SK-N-SH (cell line): Measurements from ENCODE around the gene NDFIP1. TPM values are rescaled to one million over a fixed set of nuclear protein-coding genes. Genes with fewer than 3 reads are reported as not detected.

ENCODE experiments used
- CTCF ChIA-PET: fragments of 300-600, 350-600 bp; formaldehyde crosslinking; extraction: SDS; loops from one replicate; lab custom pipeline; 2021; lab: Yijun Ruan, JAX
- POLR2A ChIA-PET: fragments of 350-600 bp; sonication (Branson Sonifier 250); formaldehyde crosslinking; extraction: SDS; loops from one replicate; lab custom pipeline; 2020; ENCODE audit warnings: antibody characterized with exemption, inconsistent platforms; lab: Yijun Ruan, JAX
- DNase-seq: peaks from one replicate; pipeline ENCODE4 v3.0.0; 2012
- H2AFZ ChIP-seq: fragments of 200-600 bp; sonication (generic); 2 replicates; pipeline ENCODE4 v1.8.1; 2016; ENCODE audit warnings: antibody characterized with exemption, mild to moderate bottlenecking, low read depth
- H3F3A ChIP-seq: fragments of 200-600 bp; sonication (generic); replicated peaks from 2 replicates; pipeline ENCODE3; 2016; ENCODE audit warnings: antibody characterized with exemption, mild to moderate bottlenecking; ENCODE audit not compliant: insufficient read depth
- H3K27ac ChIP-seq, 2 experiments: fragments of 200-500 bp in 1 of 2; fragments of 200-600 bp in 1 of 2; sonication (Bioruptor generic) in 1 of 2; sonication (generic), shearing (Covaris generic) in 1 of 2; 2 replicates each; pipeline versions ENCODE4 v1.5.1 to v1.6.1; 2014 to 2016; ENCODE audit warnings: low read depth in 2 of 2, inconsistent platforms in 1 of 2, low read length in 1 of 2, mild to moderate bottlenecking in 1 of 2, mixed read lengths in 1 of 2
- H3K27me3 ChIP-seq: fragments of 200-600 bp; sonication (generic), shearing (Covaris generic); 2 replicates; pipeline ENCODE4 v1.6.1; 2016; ENCODE audit warnings: mixed run types; ENCODE audit not compliant: insufficient read depth
- H3K36me3 ChIP-seq, 2 experiments: fragments of 200-500 bp in 1 of 2; fragments of 200-600 bp in 1 of 2; sonication (Bioruptor generic) in 1 of 2; sonication (generic) in 1 of 2; replicated peaks in 1 of 2; 2 replicates each; pipeline versions ENCODE3 to v1.5.1; 2014 to 2016; ENCODE audit warnings: low read length in 1 of 2, mild to moderate bottlenecking in 1 of 2; ENCODE audit not compliant: insufficient read depth in 2 of 2, control insufficient read depth in 1 of 2
- H3K4me1 ChIP-seq, 2 experiments: fragments of 200-500 bp in 1 of 2; fragments of 200-600 bp in 1 of 2; sonication (Bioruptor generic) in 1 of 2; sonication (generic), shearing (Covaris generic) in 1 of 2; 2 replicates each; pipeline versions ENCODE4 v1.5.1 to v1.6.1; 2014 to 2016; ENCODE audit warnings: low read depth in 1 of 2, low read length in 1 of 2, mixed run types in 1 of 2; ENCODE audit not compliant: insufficient read depth in 2 of 2, control insufficient read depth in 1 of 2
- H3K4me2 ChIP-seq: fragments of 200-600 bp; sonication (generic), shearing (Covaris generic); 2 replicates; pipeline ENCODE4 v1.6.1; 2017; ENCODE audit warnings: mixed run types
- H3K4me3 ChIP-seq, 2 experiments: fragments of 200-500 bp in 1 of 2; fragments of 200-600 bp in 1 of 2; sonication (Bioruptor generic) in 1 of 2; sonication (generic), shearing (Covaris generic) in 1 of 2; 2 replicates each; pipeline versions ENCODE4 v1.5.1 to v1.8.1; 2014 to 2016; ENCODE audit warnings: low read depth in 2 of 2, inconsistent platforms in 1 of 2, low read length in 1 of 2, mild to moderate bottlenecking in 1 of 2, mixed read lengths in 1 of 2, moderate library complexity in 1 of 2
- H3K79me2 ChIP-seq: fragments of 200-600 bp; sonication (generic); 2 replicates; pipeline ENCODE4 v1.8.1; 2017; ENCODE audit warnings: mild to moderate bottlenecking; ENCODE audit not compliant: insufficient read depth
- H3K9ac ChIP-seq: fragments of 200-600 bp; sonication (generic); 2 replicates; pipeline ENCODE4 v1.6.1; 2017; ENCODE audit warnings: mixed run types
- H3K9me2 ChIP-seq: fragments of 200-600 bp; sonication (generic); 2 replicates; pipeline ENCODE4 v1.6.1; 2017; ENCODE audit warnings: mixed run types
- H3K9me3 ChIP-seq: fragments of 200-600 bp; sonication (generic); 2 replicates; pipeline ENCODE4 v1.6.1; 2017; ENCODE audit warnings: mixed run types, mild to moderate bottlenecking, moderate library complexity
- H4K20me1 ChIP-seq: fragments of 200-600 bp; sonication (generic); 2 replicates; pipeline ENCODE4 v1.6.1; 2017; ENCODE audit warnings: mild to moderate bottlenecking, mixed run types; ENCODE audit not compliant: insufficient read depth
- ELF1 ChIP-seq: IDR thresholded peaks from 2 replicates; pipeline ENCODE4 v1.4.0; 2012
- EZH2phosphoT487 ChIP-seq: fragments of 200-600 bp; sonication (generic); IDR thresholded peaks from 2 replicates; pipeline ENCODE4 v1.6.1; 2017; ENCODE audit warnings: low read depth, mixed run types, mild to moderate bottlenecking, antibody characterized with exemption, moderate library complexity, borderline replicate concordance
- FOSL2 ChIP-seq: IDR thresholded peaks from 2 replicates; pipeline ENCODE4 v1.4.0; 2012; ENCODE audit warnings: low read depth, mild to moderate bottlenecking, moderate library complexity, borderline replicate concordance
- FOXJ3 ChIP-seq: sonication (generic); formaldehyde crosslinking; IDR thresholded peaks from 2 replicates; pipeline ENCODE4 v1.5.1; 2020; ENCODE audit warnings: mild to moderate bottlenecking, missing genetic modification reagents
- FOXM1 ChIP-seq: IDR thresholded peaks from 2 replicates; pipeline ENCODE4 v1.4.0; 2012; ENCODE audit warnings: low read depth, mild to moderate bottlenecking
- GATA2 ChIP-seq: sonication (generic); formaldehyde crosslinking; IDR thresholded peaks from 2 replicates; pipeline ENCODE4 v1.5.0; 2020; ENCODE audit warnings: mild to moderate bottlenecking, missing genetic modification reagents
- IRF3 ChIP-seq: fragments of 150-350 bp; IDR thresholded peaks from 2 replicates; pipeline ENCODE4 v1.6.1; 2016; ENCODE audit warnings: mild to moderate bottlenecking, low read depth, low read length
- JUND ChIP-seq: IDR thresholded peaks from 2 replicates; pipeline ENCODE4 v1.4.0; 2012
- MEF2A ChIP-seq: IDR thresholded peaks from 2 replicates; pipeline ENCODE4 v1.4.0; 2012; ENCODE audit warnings: low read depth, borderline replicate concordance
- MXI1 ChIP-seq: IDR thresholded peaks from 2 replicates; pipeline ENCODE4 v1.6.1; 2012; ENCODE audit warnings: mild to moderate bottlenecking, low read depth, low read length, improper control_type of control experiment
- NRF1 ChIP-seq: IDR thresholded peaks from 2 replicates; pipeline ENCODE4 v1.6.1; 2012; ENCODE audit warnings: low read depth, mild to moderate bottlenecking, low read length
- POLR2AphosphoS5 ChIP-seq: IDR thresholded peaks from 2 replicates; pipeline ENCODE4 v1.6.1; 2012; ENCODE audit warnings: low read depth, low read length
- RAD21 ChIP-seq: IDR thresholded peaks from 2 replicates; pipeline ENCODE4 v1.6.1; 2012; ENCODE audit warnings: mild to moderate bottlenecking, low read length
- SMC3 ChIP-seq: IDR thresholded peaks from 2 replicates; pipeline ENCODE4 v1.6.1; 2012; ENCODE audit warnings: low read depth, low read length, improper control_type of control experiment
- TAF1 ChIP-seq: IDR thresholded peaks from 2 replicates; pipeline ENCODE4 v1.6.1; 2012; ENCODE audit warnings: low read depth, mild to moderate bottlenecking, low read length, moderate library complexity, borderline replicate concordance
- TEAD4 ChIP-seq: IDR thresholded peaks from 2 replicates; pipeline ENCODE4 v1.4.0; 2012; ENCODE audit warnings: mild to moderate bottlenecking, borderline replicate concordance; ENCODE audit not compliant: insufficient read depth
- YY1 ChIP-seq: IDR thresholded peaks from 2 replicates; pipeline ENCODE4 v1.4.0; 2012; ENCODE audit warnings: low read depth, mild to moderate bottlenecking
- WGBS: methylation state at CpG from one replicate; pipeline ENCODE4 v1.1.6; 2017; ENCODE audit warnings: low lambda C conversion rate; 5-methylcytosine and 5-hydroxymethylcytosine counted together
- polyA plus RNA-seq, 3 experiments: library from polyadenylated mRNA; depleted of rRNA; stranded (reverse); fragments of >200 nt; gene quantifications; 2 replicates each; pipeline ENCODE4 v1.2.3, GENCODE V29; 2012
- TF ChIP-seq, protein P1 (sequence below): fragments of 200-600 bp; sonication (generic); IDR thresholded peaks from 2 replicates; pipeline ENCODE4 v1.6.1; 2017; ENCODE audit warnings: antibody characterized with exemption, mild to moderate bottlenecking, moderate library complexity
- TF ChIP-seq, protein P2 (sequence below): fragments of 150-350 bp; IDR thresholded peaks from 2 replicates; pipeline ENCODE4 v1.6.1; 2017; ENCODE audit warnings: antibody characterized with exemption, low read length, low read depth, borderline replicate concordance
- TF ChIP-seq, protein P3 (sequence below): IDR thresholded peaks from 2 replicates; pipeline ENCODE4 v1.4.0; 2012; ENCODE audit warnings: low read depth
- TF ChIP-seq, protein P4 (sequence below): IDR thresholded peaks from 2 replicates; pipeline ENCODE4; 2012

NDFIP1 gene
- polyA plus RNA-seq, 1 of the 3 experiments (the other 2 are of a cell fraction), result 40.0 TPM

GRCh38 chr5:142182840-142183239 is 74.3 kb downstream of the NDFIP1 start (continued):
- no peak for TF ChIP-seq IRF3
- TF ChIP-seq YY1, result no peak
- TF ChIP-seq ELF1, result no peak
- TF ChIP-seq MXI1, result peak; percentile 95

GRCh38 chr5:142183561-142183960 is 75.0 kb downstream of the NDFIP1 start:
- ChIA-PET POLR2A (interaction anchor here (1.2 to 1.7 kb wide), 2 partner anchors 139 to 141 kb away, joined by 3 to 7 read pairs; partner anchors contain the start of gene SPRY4), CTCF (interaction anchor here (0.9 to 4.9 kb wide), 9 partner anchors 11 to 515 kb away, joined by 3 to 34 read pairs (median 4); partner anchors contain the start of gene SPRY4)
- Histone ChIP-seq H3K79me2 (no peaks in the 10 kb centered on the region), H3K4me3 (no peak overlapping the region), H3K36me3 (no peaks in the 10 kb centered on the region), H3K9ac (no peak overlapping the region), H3F3A (no peaks in the 10 kb centered on the region), H2AFZ (no peak overlapping the region), H3K4me1 (peaks cover 0 to 78% of the 10 kb centered on the region in 2 experiments; a peak in 2 of 4 replicates), H3K9me2 (no peaks in the 10 kb centered on the region), H3K27ac (peak overlapping the region in 1 of 2 experiments; percentile 98; a peak in 2 of 4 replicates), H3K9me3 (no peaks in the 10 kb centered on the region), H3K27me3 (no peaks in the 10 kb centered on the region), H3K4me2 (no peak overlapping the region), H4K20me1 (no peaks in the 10 kb centered on the region)
- no peak for DNase-seq
- TF ChIP-seq GATA2 (CRISPR knock-in tag) (no peak), MXI1 (no peak), JUND (no peak), TAF1 (no peak), TEAD4 (no peak), MEF2A (no peak), SMC3 (no peak), ELF1 (no peak), FOXM1 (no peak), EZH2phosphoT487 (no peak), POLR2AphosphoS5 (no peak), NRF1 (no peak), FOSL2 (no peak), RAD21 (no peak), IRF3 (no peak), FOXJ3 (no peak)
- TF ChIP-seq, protein P1, sequence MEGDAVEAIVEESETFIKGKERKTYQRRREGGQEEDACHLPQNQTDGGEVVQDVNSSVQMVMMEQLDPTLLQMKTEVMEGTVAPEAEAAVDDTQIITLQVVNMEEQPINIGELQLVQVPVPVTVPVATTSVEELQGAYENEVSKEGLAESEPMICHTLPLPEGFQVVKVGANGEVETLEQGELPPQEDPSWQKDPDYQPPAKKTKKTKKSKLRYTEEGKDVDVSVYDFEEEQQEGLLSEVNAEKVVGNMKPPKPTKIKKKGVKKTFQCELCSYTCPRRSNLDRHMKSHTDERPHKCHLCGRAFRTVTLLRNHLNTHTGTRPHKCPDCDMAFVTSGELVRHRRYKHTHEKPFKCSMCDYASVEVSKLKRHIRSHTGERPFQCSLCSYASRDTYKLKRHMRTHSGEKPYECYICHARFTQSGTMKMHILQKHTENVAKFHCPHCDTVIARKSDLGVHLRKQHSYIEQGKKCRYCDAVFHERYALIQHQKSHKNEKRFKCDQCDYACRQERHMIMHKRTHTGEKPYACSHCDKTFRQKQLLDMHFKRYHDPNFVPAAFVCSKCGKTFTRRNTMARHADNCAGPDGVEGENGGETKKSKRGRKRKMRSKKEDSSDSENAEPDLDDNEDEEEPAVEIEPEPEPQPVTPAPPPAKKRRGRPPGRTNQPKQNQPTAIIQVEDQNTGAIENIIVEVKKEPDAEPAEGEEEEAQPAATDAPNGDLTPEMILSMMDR, result no peak
- TF ChIP-seq, protein P2, sequence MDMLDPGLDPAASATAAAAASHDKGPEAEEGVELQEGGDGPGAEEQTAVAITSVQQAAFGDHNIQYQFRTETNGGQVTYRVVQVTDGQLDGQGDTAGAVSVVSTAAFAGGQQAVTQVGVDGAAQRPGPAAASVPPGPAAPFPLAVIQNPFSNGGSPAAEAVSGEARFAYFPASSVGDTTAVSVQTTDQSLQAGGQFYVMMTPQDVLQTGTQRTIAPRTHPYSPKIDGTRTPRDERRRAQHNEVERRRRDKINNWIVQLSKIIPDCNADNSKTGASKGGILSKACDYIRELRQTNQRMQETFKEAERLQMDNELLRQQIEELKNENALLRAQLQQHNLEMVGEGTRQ, result no peak
- TF ChIP-seq, protein P3, sequence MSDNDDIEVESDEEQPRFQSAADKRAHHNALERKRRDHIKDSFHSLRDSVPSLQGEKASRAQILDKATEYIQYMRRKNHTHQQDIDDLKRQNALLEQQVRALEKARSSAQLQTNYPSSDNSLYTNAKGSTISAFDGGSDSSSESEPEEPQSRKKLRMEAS, result no peak
- TF ChIP-seq, protein P4, sequence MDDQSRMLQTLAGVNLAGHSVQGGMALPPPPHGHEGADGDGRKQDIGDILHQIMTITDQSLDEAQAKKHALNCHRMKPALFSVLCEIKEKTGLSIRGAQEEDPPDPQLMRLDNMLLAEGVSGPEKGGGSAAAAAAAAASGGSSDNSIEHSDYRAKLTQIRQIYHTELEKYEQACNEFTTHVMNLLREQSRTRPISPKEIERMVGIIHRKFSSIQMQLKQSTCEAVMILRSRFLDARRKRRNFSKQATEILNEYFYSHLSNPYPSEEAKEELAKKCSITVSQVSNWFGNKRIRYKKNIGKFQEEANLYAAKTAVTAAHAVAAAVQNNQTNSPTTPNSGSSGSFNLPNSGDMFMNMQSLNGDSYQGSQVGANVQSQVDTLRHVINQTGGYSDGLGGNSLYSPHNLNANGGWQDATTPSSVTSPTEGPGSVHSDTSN, result no peak
- WGBS, result 79% methylated on average over 8 of the region's 8 CpGs
